HG02938 (cell line): Measurements from ENCODE around the gene STRBP.
"Not testable (repeated sequence)": the region's sequence is repeated elsewhere in the genome, so short reads cannot be mapped to it uniquely, and the experiment has no call there.

Experiments used
- ATAC-seq: cut with Tn5 transposase; IDR thresholded peaks from one replicate; pipeline ENCODE4 v1.9.1; 2021; ENCODE audit warnings: mild to moderate bottlenecking, moderate library complexity; ENCODE audit not compliant: unreplicated experiment

The STRBP gene

GRCh38 chr9:123283455-123283854 is 15.1 kb upstream of the STRBP start:
- no peak for ATAC-seq

GRCh38 chr9:123283048-123283408 is 14.6 kb upstream of the STRBP start:
- ATAC-seq = no peak

GRCh38 chr9:123282362-123283047 is 14.1 kb upstream of the STRBP start:
- ATAC-seq = no peak

- no peak for ATAC-seq
Measured at GRCh38 chr9:123281659-123282350, 13.4 kb upstream of the STRBP start.

DNA sequence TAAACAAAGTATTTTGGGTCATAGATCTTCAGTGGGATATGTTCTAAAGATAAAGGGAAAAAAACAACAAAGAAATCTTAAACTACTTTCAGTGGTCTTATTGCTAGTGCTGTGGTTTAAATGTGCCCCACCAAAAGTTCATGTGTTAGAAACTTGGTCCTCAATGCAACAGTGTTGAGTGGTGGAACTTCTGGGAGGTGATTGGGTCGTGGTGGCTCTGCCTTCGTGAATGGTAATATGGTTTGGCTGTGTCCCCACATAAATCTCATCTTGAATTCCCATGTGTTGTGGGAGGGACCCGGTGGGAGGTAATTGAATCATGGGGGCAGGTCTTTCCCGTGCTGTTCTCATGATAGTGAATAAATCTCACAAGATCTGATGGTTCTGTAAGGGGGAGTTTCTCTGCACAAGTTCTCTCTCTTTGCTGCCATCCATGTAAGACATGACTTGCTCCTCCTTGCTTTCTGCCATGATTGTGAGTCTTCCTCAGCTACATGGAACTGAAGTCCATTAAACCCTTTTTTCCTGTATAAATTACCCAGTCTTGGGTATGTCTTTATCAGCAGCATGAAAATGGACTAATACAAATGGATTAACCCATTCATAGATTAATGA is 10.6 kb upstream of the STRBP start:
- ATAC-seq = not testable (repeated sequence)

- ATAC-seq = no peak
Measured at GRCh38 chr9:123278361-123278760, 10.0 kb upstream of the STRBP start.

GRCh38 chr9:123276551-123276950 is 8.2 kb upstream of the STRBP start:
- no peak for ATAC-seq

GRCh38 chr9:123271133-123271532 is 2.7 kb upstream of the STRBP start:
- ATAC-seq = not testable (repeated sequence)

- no peak for ATAC-seq
Measured at GRCh38 chr9:123269281-123269680, 895 bp upstream of the STRBP start.

- peak; percentile 13 for ATAC-seq
Measured at GRCh38 chr9:123268199-123268464, 254 bp downstream of the STRBP start.

GRCh38 chr9:123267481-123268198 is 746 bp downstream of the STRBP start:
- peak; percentile 5 for ATAC-seq

DNA sequence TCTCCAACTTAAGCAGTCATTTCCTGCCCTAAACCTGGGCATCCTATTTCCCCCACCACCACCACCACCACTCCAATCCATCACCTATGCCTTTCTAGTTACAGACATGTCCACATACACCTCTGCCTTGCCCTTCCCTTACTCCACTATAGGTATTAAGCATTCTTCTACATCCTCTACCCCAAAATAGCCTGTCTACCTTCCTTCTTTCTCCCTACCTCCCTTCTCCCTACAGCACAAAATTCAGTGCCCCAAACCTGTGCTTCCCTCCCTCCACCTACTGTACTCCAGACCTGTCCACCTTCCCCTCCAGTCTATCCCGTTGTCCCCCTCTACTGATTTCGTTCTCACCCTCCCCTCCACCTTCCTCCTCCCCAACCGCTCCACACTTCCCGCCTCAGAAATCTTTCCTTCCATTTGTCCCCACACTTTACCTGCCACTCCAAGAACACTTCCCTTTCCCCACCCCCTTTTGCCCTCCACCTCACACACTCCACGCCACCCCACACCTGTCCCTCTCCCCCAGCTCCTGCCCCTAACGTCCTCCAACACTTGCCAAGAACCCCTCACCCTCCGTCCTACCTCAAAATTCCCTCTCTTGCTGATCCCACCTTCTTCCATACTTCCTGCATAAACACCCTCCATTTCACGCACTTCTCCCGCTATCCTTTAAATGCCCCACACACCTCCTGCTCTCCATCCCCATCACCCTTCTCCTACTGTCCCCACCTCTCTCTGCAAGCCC is 1.6 kb downstream of the STRBP start:
- no peak for ATAC-seq

DNA sequence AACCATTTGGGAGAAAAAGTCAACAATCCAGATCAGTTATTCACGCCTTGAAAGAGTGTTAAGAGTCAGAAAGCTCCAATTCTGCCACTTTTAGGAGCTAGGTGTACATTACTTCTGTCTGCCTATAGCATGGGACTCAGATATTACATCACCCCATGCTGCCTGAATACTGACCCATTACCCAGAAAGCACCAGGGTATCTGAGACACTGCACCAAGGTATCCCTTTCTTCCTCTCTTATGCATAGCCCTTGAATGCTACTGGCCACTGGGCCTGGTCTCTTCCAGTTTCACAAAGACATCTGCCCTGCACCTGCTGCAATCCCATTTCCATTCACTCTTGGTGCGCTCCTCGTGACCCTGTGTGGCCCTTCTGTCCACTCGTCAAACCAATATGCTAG is 2.6 kb downstream of the STRBP start:
- ATAC-seq = no peak

GRCh38 chr9:123263227-123263626 is 5.2 kb downstream of the STRBP start:
- no peak for ATAC-seq

DNA sequence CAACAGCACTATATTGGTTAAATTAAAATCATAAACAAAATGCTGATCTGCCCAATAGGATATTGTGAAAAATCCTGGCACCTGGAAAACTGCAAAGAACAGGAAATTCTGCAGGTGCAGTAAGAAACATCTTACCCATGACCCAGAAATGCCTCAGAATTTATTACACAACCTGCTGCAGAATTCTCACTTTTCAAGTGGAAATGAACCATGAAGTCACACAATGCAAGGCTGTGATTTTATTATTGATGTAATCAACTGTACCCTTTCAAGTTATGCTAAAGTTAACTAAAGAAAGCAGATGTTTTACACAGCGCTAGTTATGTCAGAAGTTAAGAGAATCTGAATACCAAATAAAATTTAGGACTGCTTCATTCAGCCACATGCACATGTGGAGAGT is 6.0 kb downstream of the STRBP start:
- ATAC-seq = no peak

GRCh38 chr9:123261006-123261677 is 7.2 kb downstream of the STRBP start:
- no peak for ATAC-seq

GRCh38 chr9:123260340-123260739 is 8.0 kb downstream of the STRBP start:
- ATAC-seq = no peak

GRCh38 chr9:123257276-123257675 is 11.1 kb downstream of the STRBP start:
- no peak for ATAC-seq

DNA sequence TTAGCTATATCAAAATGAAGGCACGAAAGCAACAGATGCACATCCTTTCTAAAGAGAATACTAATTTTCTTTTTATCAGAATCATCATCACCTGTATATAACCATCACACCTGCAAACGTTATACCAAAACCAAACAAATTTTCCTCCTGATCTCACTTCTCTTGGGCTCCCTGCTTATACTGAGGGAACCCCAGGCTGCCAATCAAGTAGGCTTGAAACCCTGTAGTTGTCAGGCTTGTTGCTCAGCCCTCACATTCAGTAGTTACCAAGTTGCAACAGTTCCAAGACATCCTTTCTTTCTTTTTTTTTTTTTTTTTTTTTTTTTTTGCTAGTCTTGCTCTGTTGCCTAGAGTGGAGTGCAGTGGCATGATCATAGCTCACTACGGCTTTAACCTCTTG is 12.7 kb downstream of the STRBP start:
- no peak for ATAC-seq

DNA sequence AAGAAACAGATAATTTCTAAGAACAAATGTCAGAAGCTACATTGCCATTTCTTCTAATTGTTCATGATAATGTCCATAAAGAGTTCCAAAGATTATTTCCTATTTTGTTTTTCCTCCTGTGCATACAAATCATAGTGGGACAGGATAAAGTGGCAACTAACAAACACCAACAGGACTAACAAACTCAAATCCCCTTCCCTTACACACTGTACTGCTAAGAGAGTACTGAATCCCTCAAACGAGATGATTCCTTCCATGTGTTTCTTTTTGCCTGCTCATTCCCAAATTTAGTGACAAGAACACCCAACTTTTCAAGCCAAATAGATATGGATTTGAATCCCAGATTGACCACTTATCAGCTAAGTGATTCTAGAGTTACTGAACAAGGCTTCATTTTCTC is 15.2 kb downstream of the STRBP start:
- no peak for ATAC-seq

- no peak for ATAC-seq
Measured at GRCh38 chr9:123251741-123252140, 16.6 kb downstream of the STRBP start.
